AG04449 (cell line): ENCODE data around the gene RCVRN.
A peak's percentile ranks its signal among the peaks of the same experiment; 100 is the strongest.
"Not testable (repeated sequence)": the region's sequence is repeated elsewhere in the genome, so short reads cannot be mapped to it uniquely, and the experiment has no call there.

Source experiments
- CTCF ChIA-PET: fragments of 350-600 bp; formaldehyde crosslinking; extraction: SDS; loops from one replicate; lab custom pipeline; 2021; ENCODE audit warnings: antibody characterized with exemption; lab: Yijun Ruan, JAX
- POLR2A ChIA-PET: fragments of 400-600, 350-600 bp; formaldehyde crosslinking; extraction: SDS; loops from one replicate; lab custom pipeline; 2020; ENCODE audit warnings: antibody characterized with exemption, inconsistent platforms; lab: Yijun Ruan, JAX
- DNase-seq: peaks from one replicate; pipeline ENCODE4 v3.0.0-alpha.2; 2010; ENCODE audit warnings: low read depth, low spot score
- H3K4me3 ChIP-seq: 2 replicates; pipeline ENCODE4 v1.5.1; 2011; ENCODE audit warnings: low read depth, mild to moderate bottlenecking, control low read depth, low read length
- CTCF ChIP-seq: IDR thresholded peaks from one replicate; pipeline ENCODE4 v1.5.1; 2011; ENCODE audit warnings: mild to moderate bottlenecking, moderate library complexity, low read length, control low read depth, inconsistent platforms; ENCODE audit not compliant: insufficient read depth; ENCODE audit errors: missing control alignments

RCVRN gene

GRCh38 chr17:9928601-9929333, 23.7 kb upstream of the RCVRN start:
- CTCF ChIA-PET = interaction anchor here (0.7 to 7.3 kb wide), 18 partner anchors 10 to 702 kb away, joined by 3 to 124 read pairs (median 4); no protein-coding TSS in a partner anchor
- POLR2A ChIA-PET = no interaction called here
- peak; percentile 37 for DNase-seq
- TF ChIP-seq CTCF = peak; percentile 33
- no peak overlapping the region for H3K4me3 ChIP-seq

GRCh38 chr17:9926150-9926804, 21.2 kb upstream of the RCVRN start:
- POLR2A ChIA-PET = no interaction called here
- no peak for DNase-seq
- no peak overlapping the region for H3K4me3 ChIP-seq
- no peak for TF ChIP-seq CTCF
- CTCF ChIA-PET = interaction anchor here (0.9 to 7.3 kb wide), 11 partner anchors 9 to 704 kb away, joined by 3 to 124 read pairs (median 4); no protein-coding TSS in a partner anchor

- POLR2A ChIA-PET = no interaction called here
- no peak for DNase-seq
- CTCF ChIA-PET = interaction anchor here (0.6 to 7.3 kb wide), 19 partner anchors 10 to 705 kb away, joined by 3 to 124 read pairs (median 4); no protein-coding TSS in a partner anchor
- TF ChIP-seq CTCF = no peak
- no peak overlapping the region for H3K4me3 ChIP-seq
Observed at GRCh38 chr17:9925457-9925856, 20.4 kb upstream of the RCVRN start.

GRCh38 chr17:9924735-9925191, 19.7 kb upstream of the RCVRN start:
- H3K4me3 ChIP-seq = no peak overlapping the region
- ChIA-PET CTCF (interaction anchor here (0.8 to 7.3 kb wide), 22 partner anchors 8 to 693 kb away, joined by 3 to 124 read pairs (median 4); no protein-coding TSS in a partner anchor), POLR2A (interaction anchor here (0.6 kb wide), 1 partner anchor 11 kb away, joined by 3 read pairs; no protein-coding TSS in a partner anchor)
- DNase-seq = no peak
- peak; percentile 61 for TF ChIP-seq CTCF

GRCh38 chr17:9922012-9922848, 17.2 kb upstream of the RCVRN start:
- TF ChIP-seq CTCF = no peak
- ChIA-PET POLR2A (no interaction called here), CTCF (interaction anchor here (4.3 to 7.3 kb wide), 3 partner anchors 13 to 695 kb away, joined by 31 to 124 read pairs (median 38); no protein-coding TSS in a partner anchor)
- H3K4me3 ChIP-seq = no peak overlapping the region
- no peak for DNase-seq

- POLR2A ChIA-PET, DNase-seq, H3K4me3 ChIP-seq: not testable (repeated sequence)
- CTCF ChIA-PET = interaction anchor here (1.1 kb wide), 1 partner anchor 38 kb away, joined by 4 read pairs; no protein-coding TSS in a partner anchor
Observed at GRCh38 chr17:9921216-9921615, 16.1 kb upstream of the RCVRN start.
